OCI-LY7 (cell line): ENCODE results near the gene RAB1B. TPM values are rescaled to one million over a fixed set of nuclear protein-coding genes. Genes with fewer than 3 reads are reported as not detected.
A peak's percentile ranks its signal among the peaks of the same experiment; 100 is the strongest.

ENCODE experiments used
- BruUV-seq: library from RNA; stranded (reverse); fragments of 400-500 nt; replicated peaks from 2 replicates; lab custom pipeline; 2021; lab: Mats Ljungman, UMichigan
- CTCF ChIA-PET: fragments of 300-600 bp; sonication (Branson Sonifier 250); formaldehyde crosslinking; loops from one replicate; lab custom pipeline; 2022; ENCODE audit warnings: antibody characterized with exemption; ENCODE audit not compliant: unreplicated experiment; lab: Charles Lee
- POLR2A ChIA-PET: fragments of 300-600 bp; sonication (Branson Sonifier 250); formaldehyde crosslinking; loops from one replicate; lab custom pipeline; 2022; ENCODE audit warnings: antibody characterized with exemption; lab: Charles Lee
- DNase-seq: peaks from one replicate; pipeline ENCODE4 v3.0.0-alpha.2; 2015; ENCODE audit warnings: low spot score
- H2AFZ ChIP-seq: fragments of 200-600 bp; sonication (generic), shearing (Covaris generic); 2 replicates; pipeline ENCODE4 v1.6.1; 2014; ENCODE audit warnings: mild to moderate bottlenecking, antibody characterized with exemption, low read length, moderate library complexity
- H3K27ac ChIP-seq: fragments of 200-600 bp; sonication (generic); 2 replicates; pipeline ENCODE4 v1.5.1; 2014; ENCODE audit warnings: mixed run types, low read depth, mild to moderate bottlenecking, moderate library complexity, low read length, inconsistent platforms; ENCODE audit not compliant: poor library complexity, severe bottlenecking
- H3K36me3 ChIP-seq: fragments of 200-600 bp; sonication (generic); 2 replicates; pipeline ENCODE4 v1.6.1; 2014; ENCODE audit warnings: mild to moderate bottlenecking, antibody characterized with exemption, low read length, moderate library complexity, mixed read lengths; ENCODE audit not compliant: insufficient read depth
- H3K4me1 ChIP-seq: fragments of 200-600 bp; sonication (generic); 2 replicates; pipeline ENCODE4 v1.5.1; 2014; ENCODE audit warnings: mild to moderate bottlenecking, low read length; ENCODE audit not compliant: insufficient read depth, poor library complexity, severe bottlenecking
- H3K4me2 ChIP-seq: fragments of 200-600 bp; sonication (generic); 2 replicates; pipeline ENCODE4 v1.6.1; 2014; ENCODE audit warnings: mild to moderate bottlenecking, low read length
- H3K4me3 ChIP-seq: fragments of 200-600 bp; sonication (generic); 2 replicates; pipeline ENCODE4 v1.5.1; 2014; ENCODE audit warnings: mild to moderate bottlenecking, low read depth, low read length; ENCODE audit not compliant: poor library complexity, severe bottlenecking
- H3K79me2 ChIP-seq: fragments of 200-600 bp; sonication (generic); 2 replicates; pipeline ENCODE4 v1.6.1; 2016; ENCODE audit warnings: low read depth, mild to moderate bottlenecking, low read length, moderate library complexity, mixed read lengths; ENCODE audit not compliant: insufficient read depth
- H3K9me2 ChIP-seq: fragments of 200-600 bp; sonication (generic); 2 replicates; pipeline ENCODE4 v1.6.1; 2016; ENCODE audit warnings: mild to moderate bottlenecking, low read length, mixed read lengths; ENCODE audit not compliant: insufficient read depth
- H3K9me3 ChIP-seq: fragments of 200-600 bp; sonication (generic); 2 replicates; pipeline ENCODE4 v1.6.1; 2014; ENCODE audit warnings: mild to moderate bottlenecking, mixed run types, low read length, mixed read lengths
- H4K20me1 ChIP-seq: fragments of 200-600 bp; sonication (generic); 2 replicates; pipeline ENCODE4 v1.6.1; 2014; ENCODE audit warnings: mild to moderate bottlenecking, antibody characterized with exemption, low read length, moderate library complexity, mixed read lengths; ENCODE audit not compliant: insufficient read depth
- CTCF ChIP-seq: fragments of 200-600 bp; sonication (generic); conservative IDR thresholded peaks from 2 replicates; pipeline ENCODE4 v1.5.1; 2014; ENCODE audit warnings: mild to moderate bottlenecking, antibody characterized with exemption, low read length, moderate library complexity, mixed read lengths
- EZH2phosphoT487 ChIP-seq: fragments of 200-600 bp; sonication (generic); IDR thresholded peaks from 2 replicates; pipeline ENCODE4 v1.6.1; 2018; ENCODE audit warnings: low read depth, borderline replicate concordance, mild to moderate bottlenecking, mixed run types, antibody characterized with exemption, low read length, moderate library complexity, mixed read lengths
- intact Hi-C: fragments of 100-400 bp; cut with micrococcal nuclease; formaldehyde crosslinking; loops from one replicate; pipeline ENCODE4 v1.10.0; 2022; ENCODE audit not compliant: unreplicated experiment
- total RNA-seq, 2 experiments: library from RNA; depleted of rRNA in 1 of 2; stranded (reverse); fragments of >200 nt in 1 of 2; shearing (Covaris generic) in 1 of 2; gene quantifications; 2 replicates each; pipeline ENCODE4 v1.2.3, GENCODE V29; 2014 to 2022

RAB1B gene
- total RNA-seq, 2 experiments from 2014 or later, result 77.7 to 81.8 TPM

GRCh38 chr11:66283461-66284105, 15.1 kb downstream of the RAB1B start:
- no peak overlapping the region for H3K4me2 ChIP-seq
- no peak overlapping the region for H2AFZ ChIP-seq
- peaks cover 8% of the 10 kb centered on the region; the same call in 1 of the 2 replicates for H3K79me2 ChIP-seq
- H4K20me1 ChIP-seq, result no peaks in the 10 kb centered on the region
- ChIA-PET CTCF (interaction anchor here (0.6 kb wide), 1 partner anchor 1647 kb away, joined by 3 read pairs; no protein-coding TSS in a partner anchor), POLR2A (no interaction called here)
- intact Hi-C loops, result no loop called here
- no peaks in the 10 kb centered on the region for H3K9me3 ChIP-seq
- H3K27ac ChIP-seq, result no peak overlapping the region
- peaks cover 15% of the 10 kb centered on the region; the same call in 1 of the 2 replicates for H3K36me3 ChIP-seq
- DNase-seq, result no peak
- TF ChIP-seq EZH2phosphoT487 (no peak), CTCF (peak; percentile 43)
- peaks cover 46% of the 10 kb centered on the region for H3K4me1 ChIP-seq
- BruUV-seq, result no TSS peak
- no peaks in the 10 kb centered on the region for H3K9me2 ChIP-seq
- no peak overlapping the region for H3K4me3 ChIP-seq

- Histone ChIP-seq H3K79me2 (peaks cover 9% of the 10 kb centered on the region; the same call in 1 of the 2 replicates), H3K4me1 (peaks cover 43% of the 10 kb centered on the region), H3K4me3 (no peak overlapping the region), H4K20me1 (no peaks in the 10 kb centered on the region), H3K27ac (peak overlapping the region; percentile 35), H3K9me3 (no peaks in the 10 kb centered on the region), H3K9me2 (no peaks in the 10 kb centered on the region), H2AFZ (no peak overlapping the region), H3K4me2 (peak overlapping the region; percentile 52), H3K36me3 (peaks cover 15% of the 10 kb centered on the region; the same call in 1 of the 2 replicates)
- no TSS peak for BruUV-seq
- intact Hi-C loops, result no loop called here
- ChIA-PET POLR2A (no interaction called here), CTCF (no interaction called here)
- peak; percentile 35 for DNase-seq
- TF ChIP-seq CTCF (no peak), EZH2phosphoT487 (no peak)
These were observed 16.2 kb downstream of the RAB1B start for GRCh38 chr11:66284526-66285078.
